NCI-H2171 (cell line): ENCODE data around the gene TNS3.

Experiments used
- DNase-seq: peaks from one replicate; lab custom pipeline; 2025; lab: John Stamatoyannopoulos, UW

Gene TNS3

DNA sequence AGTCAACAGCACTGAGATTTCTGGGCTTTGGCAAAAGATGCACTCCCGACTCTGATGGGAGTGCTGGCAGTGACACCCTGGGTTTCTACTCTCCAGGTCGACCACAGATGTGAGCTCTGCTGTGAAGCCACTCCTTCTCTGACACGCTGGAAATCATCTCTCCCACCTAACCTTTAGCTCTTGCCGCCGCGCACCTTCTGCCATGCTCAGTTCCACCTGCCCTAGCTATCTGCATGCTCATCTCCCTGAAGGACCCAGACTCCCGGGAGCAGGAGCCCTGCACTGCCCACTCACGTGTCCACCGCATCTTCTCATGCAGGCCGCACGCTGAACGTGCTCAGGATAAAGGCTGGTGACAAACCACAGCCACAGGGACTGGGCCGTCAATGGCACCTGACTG is 174.8 kb downstream of the TNS3 start:
- DNase-seq, result no peak

DNA sequence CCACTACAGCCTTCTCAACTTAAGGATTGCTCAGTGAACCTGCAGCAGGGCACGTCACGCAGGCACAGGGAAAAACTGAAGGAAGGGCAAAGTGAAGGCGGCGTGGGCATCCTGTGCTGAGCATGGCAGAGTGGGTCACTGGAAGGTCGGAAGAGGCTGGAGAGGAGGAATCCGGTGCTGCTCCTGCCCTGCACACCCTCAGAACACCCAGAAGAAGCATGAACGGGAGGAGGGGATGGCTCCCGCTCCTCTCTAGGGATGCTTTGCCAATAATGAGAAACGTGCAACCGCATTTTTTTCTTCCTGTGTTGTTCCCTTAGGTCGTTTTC is 175.1 kb downstream of the TNS3 start:
- DNase-seq, result no peak

DNA sequence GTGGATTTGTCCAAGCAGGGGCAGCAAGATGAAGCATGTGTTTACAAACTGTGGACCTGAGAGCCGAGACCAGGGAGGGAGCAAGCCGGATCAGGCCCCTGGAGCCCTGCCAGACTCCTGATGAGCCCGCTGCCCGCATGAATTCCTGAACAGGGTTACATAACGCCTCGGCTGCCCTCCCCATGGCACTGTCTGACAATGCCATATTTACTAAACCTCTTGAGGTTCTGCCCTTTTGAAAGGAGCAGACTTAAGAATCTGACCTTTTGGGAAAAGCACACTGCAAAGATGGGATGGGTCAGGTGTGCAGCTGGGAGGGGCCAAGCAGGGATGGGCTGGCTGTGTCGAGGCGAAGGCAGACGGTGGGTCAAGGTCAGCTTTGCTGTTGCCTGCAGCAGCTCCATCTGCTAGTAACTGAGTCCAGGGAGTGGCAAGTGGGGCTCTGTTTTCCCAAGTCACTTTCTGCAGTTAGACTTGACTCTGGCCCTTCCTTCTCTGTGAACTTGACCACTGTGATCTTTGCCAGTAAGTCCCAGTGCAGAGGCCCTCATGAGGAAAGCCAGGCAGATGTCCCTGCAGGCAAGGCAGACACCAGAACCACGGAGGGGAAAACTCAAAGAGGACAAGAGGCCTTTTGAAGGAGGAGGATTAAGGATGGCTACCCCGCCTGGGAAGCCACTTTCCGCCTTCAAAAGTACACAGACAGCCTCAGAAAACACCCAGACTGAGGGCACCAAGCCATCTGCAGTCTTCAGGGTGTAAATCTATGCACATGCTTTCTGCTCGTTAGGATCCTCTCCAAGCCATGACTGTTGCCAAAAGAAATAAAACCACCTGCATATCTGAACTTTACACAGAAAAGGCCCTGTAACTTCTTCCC is 175.8 kb downstream of the TNS3 start:
- peak; percentile 8 for DNase-seq

DNA sequence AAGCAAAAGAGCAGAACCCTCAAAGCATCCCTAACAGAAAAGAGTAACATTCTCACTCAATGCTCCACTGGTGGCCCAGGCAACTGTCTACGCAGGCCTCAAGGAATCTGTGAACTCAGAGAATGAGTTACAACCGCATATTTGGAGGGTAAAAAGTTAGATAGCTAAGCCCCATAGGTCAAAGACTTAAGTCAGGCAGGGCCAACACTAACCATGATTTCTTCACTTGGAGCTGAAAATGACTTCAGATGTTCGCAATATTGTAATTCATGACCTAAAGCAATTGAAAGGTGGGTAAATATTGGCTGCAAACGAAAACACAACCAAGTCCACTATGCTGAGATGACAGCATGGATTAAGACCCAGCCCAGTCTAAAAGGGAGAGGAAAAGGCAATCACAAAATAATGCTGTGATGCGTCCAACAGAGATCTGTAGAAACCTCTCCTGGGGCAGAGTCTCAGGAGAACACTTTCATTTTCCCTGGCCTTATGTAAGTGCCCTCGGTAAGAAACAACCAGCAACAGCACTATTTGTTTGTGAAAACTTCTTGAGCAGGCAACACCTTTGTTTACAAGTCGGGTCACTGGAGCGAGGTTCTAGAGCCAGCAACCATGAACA is 176.5 kb downstream of the TNS3 start:
- no peak for DNase-seq

DNA sequence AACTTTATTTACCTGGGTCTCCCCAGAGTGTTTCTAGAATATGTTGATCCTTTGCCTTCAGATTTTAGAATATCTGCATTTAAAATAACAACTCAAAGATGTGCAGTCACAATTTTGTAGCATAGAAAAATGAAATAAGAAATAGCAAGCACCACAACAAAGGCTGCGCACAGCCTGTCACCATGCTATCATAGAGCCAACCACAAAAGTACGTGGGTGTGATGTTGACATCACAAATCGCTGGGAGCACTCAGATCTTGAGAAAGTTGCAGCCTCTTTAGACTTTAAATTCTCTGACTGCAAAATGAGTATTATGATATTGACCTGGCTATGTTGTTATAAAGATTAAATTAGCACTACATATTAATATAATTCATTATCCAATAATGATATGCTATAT is 177.9 kb downstream of the TNS3 start:
- DNase-seq, result no peak

DNA sequence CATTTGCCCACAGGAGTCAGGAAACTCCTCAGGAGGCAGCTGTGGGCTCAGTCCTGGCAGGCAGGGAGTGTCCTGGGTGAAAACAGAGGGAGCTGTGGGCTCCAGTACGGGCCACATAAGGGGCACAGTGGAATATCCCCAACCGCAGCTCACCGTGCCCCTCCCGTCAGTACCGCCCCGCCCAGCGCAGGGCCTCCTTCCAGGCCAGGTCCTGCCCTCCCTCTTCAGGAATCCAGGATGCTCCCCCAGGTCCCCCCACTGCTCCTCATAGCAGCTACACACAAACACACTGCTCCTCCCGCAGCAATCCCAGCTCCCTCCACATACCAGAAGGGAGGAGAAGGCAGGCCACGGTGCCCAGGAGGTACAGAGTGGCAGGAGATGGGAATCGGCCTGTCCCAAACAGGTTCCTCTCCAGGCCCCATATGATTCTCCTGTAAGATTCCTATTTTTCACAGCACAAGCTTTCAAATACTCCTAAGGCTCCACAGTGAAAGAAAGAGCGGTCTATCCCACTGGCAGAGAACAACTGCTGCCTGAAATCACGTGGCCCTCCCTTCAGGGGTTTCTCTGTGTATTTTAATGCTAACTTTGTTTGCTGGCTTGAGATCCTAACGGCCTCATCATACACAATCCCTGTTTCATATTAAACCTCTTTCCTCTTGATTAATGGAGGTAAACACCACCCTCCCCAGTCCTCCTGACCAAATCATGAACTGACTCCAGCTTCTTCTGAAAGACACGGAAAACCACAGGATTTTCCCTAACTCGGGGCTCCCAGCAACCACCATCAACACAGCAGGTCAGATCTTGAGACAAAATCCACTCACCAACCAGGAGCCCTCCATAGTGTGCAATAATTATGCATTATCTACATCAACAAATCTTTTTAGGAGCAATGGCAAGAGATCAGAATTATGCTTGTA is 178.7 kb downstream of the TNS3 start:
- no peak for DNase-seq

DNA sequence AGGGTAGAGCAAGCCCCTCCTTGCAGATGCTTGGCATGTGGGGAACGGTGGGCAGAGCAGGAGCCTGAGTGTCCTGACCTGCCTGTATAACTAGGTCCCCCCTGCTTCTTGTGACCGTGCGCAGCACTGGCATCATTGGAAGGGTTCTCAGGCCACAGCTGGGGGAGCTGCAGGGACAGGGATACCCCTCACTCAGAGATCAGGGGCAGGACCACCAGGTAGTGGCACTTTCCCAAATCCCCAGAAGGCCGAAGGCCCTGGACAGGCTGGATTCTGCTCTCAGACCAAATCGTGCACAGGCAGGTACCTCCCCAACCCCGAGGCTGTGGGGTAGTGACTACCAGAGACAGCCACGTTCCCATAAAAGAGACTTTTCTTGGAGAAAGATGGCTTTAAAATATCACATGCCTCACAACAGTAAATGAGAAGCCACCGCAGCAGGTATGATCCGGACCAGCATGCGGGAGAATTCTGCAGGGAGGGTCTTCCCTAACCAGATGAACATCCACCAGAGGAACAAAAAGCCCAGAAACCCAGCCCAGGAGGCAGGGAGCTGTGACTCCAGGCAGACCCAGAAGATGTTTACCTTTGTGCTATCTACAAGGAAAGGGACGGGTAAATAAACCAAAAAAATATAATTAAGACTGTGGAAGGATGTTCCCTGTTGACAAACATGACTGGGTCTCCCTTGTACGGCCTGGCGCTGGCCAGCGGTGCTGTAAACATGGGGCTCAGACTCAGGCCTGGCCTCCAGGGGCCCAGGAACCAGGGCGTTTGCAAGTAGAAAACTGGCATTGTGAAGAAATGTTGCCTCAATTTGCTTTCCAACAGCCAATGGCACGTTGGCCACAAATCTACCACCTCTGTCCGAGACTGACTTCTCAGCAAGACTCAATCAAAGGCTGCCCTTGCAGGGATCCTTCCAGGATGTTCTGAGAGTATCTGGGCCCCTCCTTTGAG is 180.0 kb downstream of the TNS3 start:
- DNase-seq, result no peak

DNA sequence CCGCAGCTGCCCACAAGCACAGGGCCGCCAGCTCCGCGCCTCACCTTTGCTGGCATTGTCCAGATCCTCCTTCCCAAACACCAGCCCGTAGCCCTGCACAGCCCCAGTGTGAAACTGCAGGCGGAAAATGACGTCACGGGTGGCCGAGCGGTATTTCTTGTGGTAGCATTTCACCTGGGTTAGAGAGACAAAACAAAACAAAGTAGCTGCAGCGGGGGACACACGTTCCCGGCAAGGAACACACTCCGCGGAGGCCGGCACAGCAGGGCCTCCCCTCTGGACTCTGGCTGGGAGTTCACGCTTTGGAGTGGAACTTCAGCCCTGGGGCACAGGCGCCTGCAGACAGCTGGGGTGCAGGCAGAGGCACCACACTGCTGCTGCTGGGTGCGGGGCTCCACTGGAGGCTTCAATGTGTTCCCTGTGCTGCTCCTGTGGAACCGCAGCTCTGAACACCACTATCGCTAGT is 181.1 kb downstream of the TNS3 start:
- no peak for DNase-seq

DNA sequence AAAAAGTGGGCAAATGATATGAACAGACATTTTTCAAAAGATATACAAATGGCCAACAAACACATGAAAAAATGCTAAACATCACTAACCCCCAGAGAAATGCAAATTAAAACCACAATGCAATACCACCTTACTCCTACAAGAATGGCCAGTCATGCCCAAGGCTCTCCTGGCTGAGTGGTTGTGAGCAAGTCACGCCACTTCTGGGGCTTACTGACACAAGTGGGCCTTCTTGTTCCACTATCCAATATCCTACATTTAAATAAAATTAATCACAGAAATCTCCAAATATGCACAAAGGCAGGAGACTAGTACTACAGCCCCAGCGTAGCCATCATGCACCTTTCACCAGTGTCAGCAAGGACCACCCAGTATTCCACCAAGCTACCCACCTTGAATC is 181.9 kb downstream of the TNS3 start:
- DNase-seq, result no peak

DNA sequence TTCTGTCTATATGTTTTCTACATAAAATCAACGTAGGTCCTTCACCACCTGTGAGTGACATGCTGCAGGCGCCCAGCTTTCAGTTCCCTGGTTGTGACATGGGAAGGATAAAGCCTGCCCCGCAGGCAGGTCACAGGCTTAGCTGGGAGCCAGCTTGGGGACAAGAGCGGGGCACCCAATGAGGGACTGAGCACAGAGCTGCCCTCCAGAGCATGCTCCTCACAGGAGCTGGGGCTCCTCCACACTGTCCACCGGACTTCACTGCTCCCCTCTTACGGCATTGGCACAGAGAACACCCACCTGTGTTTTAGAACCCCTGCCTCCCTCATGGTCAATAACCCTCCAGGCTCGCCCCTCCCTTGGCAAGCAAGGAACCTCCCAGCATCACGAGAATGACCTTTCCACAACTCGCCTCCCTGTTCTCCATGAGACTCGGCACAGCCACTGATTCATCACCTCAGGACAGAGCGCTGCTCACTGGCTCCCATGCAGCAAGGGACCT is 187.1 kb downstream of the TNS3 start:
- no peak for DNase-seq

DNA sequence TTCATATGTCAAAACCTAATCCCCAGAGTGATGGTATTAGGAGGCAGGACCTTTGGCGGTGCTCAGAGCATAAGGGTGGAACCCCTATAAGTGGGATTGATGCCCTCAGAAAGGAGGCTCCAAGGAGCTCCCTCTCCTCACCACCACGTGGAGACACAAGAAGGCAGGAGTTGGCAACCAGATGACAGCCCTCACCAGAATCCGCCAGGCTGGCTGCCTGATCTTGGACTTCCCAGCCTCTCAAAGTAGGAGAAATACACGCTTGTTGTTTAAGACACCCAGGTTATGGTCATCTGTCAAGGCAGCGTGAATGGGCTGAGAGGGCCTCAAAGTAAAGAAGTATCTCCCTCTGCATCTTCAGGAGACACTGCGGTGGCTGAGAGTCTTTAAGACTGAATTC is 187.7 kb downstream of the TNS3 start:
- no peak for DNase-seq

DNA sequence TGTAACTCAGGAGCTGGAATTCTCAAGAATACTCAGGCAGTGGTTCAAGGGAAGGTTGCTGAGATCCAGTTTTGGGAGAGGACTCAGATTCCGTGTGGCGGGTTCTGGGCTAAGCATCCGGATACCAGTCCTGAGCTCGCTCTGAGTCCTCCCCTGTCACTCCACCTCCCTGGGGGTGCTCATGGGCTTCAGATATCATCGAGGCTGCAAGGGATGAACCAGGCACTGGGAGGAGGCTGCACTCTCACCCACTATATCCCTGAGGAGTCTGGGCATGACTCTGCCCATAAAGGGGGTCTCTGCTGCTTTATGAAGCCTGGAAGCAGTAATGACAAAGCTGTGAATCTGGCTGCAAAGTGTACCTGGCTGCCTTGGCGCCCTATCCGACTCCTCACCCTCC is 188.5 kb downstream of the TNS3 start:
- DNase-seq, result no peak

DNA sequence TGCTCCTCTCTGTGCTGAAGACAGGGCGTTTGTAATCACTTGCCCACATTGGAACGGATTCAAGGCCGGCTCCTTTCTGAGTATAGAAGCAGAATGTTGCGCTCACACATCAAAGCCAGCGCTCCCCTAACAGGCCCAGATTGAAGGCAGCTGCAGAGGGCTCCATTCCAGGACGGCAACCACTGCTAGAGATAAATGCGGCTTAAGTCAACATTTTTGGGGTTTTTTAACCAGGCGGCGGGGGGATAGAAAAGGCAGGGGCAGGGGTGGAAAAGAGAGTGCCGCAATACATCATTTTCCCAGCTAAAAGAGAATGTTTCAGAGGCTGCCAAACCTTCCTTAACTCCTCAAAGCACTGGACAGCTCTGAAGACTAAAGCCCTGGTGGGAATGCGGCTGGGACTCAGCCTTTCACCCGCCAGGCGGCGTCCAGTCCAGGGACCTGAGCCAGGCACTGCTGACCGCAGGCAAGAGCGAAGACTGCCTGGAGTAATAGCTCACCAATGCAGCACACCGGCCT is 189.6 kb downstream of the TNS3 start:
- DNase-seq, result no peak

DNA sequence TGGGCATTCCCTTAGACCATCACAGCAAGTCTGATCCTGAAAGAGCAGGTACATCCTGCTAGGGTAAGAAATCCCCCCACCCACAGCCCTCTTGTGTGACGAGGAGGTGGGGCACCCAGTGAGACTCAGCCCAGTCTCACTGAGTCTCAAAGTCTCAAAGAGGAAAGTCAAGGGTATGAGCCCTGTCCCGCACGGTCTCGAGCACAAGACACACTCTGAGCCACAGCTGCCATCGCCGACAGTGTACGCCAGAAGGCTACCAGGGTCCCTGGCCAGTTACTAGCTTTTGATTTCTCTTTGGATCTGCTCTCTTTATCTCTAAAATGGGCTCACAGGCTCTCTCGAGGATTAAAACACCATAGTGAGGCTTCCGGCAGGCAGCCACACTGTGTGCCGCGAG is 190.2 kb downstream of the TNS3 start:
- no peak for DNase-seq

DNA sequence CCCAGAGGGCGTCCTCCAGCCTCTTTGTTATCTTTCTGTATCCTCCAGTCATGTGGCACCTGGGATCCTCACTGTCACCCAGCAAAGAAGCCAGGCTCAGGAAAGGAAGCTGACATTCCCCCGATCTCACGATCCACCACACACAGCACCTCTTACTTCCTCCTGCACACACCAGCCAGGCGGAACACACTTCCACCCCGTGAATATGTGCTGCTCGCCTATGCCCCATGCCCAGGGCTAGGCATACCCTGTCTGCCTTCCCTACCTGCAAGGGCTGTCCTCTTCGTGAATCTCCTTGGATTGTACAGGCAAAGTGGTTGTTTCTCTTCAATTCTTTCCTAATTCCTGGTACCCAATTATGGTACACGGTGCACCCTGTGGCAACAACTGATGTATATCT is 191.0 kb downstream of the TNS3 start:
- no peak for DNase-seq

DNA sequence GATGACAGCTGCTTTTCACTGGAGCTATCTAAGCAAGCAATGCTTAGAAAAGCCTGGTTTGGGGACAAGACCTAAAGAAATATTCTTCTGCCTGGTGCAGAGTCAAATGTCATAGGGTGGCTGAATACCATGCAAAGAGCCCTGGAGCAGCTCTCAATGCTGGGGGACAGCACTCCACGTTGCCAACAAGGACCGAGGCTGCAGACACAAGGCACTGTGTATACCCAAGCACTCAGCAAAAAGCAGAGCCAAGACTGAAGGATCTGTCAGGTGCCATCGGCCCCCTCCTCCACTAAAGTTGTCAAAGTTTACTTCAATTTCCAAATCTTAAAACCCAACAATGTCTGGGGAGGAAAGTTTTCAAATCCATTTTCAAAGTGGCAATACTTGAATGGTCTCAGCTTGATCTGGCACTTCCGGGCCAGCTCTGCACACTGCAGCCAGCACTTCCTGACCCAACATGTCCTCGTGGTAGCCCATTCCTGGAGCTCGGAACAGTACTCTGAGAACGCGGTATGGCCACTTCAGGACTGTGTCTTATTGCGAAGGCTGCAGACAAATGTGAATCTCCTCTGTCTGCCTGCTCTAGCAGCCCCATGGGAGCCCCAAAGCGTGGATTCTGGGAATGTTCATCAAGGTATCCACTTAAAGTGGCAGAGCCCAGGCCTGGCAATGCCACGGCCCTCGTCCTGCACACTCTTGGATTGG is 191.8 kb downstream of the TNS3 start:
- DNase-seq, result no peak

DNA sequence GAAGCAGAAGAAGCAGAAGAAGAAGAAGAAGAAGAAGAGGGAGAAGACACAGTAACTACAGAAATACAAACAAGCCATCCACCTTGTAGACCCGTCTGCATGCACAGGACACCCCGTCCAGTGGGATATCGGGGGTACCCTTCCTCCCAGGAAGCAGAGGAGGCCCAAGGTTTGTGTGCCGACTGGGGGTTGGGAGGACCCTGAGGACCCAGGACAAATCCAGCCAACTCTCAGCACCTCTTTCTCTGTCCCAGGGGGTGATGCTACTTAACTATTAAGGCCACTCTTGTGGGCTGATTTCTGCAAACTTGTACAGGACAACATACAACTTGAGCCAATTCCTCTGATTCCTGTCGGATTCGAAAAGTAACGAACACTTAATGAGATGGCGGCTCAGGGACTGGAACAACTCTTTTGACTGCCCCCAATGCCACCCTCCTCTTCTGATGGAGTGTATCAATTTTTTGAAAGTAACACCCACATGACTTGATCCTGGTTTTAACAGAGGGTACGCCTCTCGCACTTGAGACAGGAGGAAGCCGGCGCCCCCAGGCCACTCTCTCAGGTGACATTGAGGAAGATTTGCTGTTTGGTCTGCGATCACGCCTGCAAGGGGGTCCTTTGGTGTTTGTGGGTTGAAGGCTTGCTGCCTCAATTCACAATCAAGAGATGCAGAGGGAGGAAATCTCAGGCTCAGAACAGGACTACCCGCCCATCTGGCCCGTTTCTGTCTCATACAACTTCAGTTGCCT is 192.6 kb downstream of the TNS3 start:
- no peak for DNase-seq

DNA sequence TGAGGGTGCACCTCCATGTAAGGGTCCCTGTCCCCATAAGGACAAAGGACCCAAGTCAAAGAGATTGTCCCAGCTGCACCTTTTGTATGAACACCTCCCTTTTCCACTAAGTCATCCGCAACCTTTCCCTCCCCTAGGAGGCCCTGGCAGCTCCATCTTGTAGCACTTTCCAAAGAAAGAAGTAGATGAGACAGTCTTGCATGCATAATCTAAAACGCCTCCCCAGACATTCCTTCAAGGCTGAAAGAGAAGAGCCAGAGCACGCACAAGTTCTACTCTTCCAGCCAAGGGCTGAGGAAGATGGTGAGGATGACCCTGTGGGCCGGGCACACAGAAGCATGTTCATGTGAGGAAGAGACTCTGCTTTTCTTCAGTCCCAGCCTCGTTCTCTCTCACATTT is 194.4 kb downstream of the TNS3 start:
- DNase-seq, result no peak

DNA sequence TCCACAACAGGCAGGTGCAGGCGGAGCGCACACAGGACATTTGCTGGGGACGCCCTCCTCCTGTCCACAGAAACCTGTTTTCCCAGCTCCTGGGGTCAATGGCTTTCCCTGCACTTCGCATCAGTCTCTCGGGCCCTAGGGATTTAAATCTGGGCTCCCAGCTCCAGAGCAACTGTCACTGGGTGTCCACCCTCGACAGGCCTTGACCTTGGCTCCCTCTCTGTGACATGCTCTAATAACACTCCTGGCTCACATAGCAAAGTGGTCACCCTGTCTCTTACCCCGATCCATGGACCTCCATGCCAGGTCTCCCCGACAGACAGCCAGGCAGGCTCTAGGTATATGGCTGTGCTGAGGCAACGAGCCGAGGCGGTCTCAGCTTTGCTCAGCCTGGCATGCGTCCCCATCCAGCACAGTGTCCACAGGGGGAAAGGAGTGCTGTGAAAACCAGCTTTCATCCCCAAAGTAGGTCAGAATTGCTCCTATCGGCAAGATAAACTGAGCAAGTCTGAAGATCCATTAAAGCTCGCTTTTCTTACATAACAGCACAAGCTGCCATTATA is 195.6 kb downstream of the TNS3 start:
- no peak for DNase-seq
